GM12892 (cell line): ENCODE data around the gene CYB5R2.

Source experiments
- POLR2A ChIP-seq: IDR thresholded peaks from 2 replicates; pipeline ENCODE4 v1.6.1; 2011; ENCODE audit warnings: low read depth, low read length, control low read depth
- POLR2AphosphoS5 ChIP-seq: IDR thresholded peaks from 2 replicates; pipeline ENCODE4 v1.6.1; 2011; ENCODE audit warnings: low read depth, low read length, control low read depth

GRCh38 chr11:7672276-7672959, 882 bp downstream of the CYB5R2 start:
- no peak for TF ChIP-seq POLR2A
- no peak for TF ChIP-seq POLR2AphosphoS5
